Measurements from ENCODE around the gene UBE3C.

The UBE3C gene

DNA sequence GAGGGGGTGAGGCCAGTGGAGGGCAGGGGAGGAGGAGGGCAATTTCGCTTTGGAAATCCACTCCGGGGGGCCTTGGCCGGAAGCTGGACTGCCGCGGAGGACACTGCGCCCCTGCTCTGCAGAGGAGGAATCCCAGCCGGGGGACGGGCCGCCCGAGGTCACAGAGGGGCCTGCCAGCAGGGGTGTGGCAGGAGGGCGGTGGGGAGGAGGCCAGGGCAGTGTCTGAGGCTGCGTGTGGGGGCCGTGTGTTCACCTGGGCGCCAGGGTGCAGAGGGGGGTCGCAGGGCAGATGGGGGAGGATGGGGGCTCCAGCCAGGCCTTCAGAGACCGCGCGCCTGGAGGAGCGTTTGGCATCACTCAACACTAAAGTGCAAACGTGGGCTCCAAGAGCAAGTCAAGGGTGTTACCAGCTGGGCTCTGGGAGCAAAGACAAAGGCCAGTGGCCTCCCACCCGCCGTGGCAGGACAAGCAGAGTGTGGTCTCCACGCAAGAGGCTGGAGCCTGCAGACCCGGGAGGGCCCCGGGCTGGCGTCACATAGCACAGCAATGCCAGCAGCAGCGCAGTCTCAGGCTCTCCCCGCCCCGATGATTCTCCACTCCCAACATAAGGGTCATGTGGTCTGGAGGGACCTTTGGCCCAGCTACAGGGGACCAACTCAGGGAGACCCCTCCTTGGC, 152.8 kb downstream of the UBE3C start:
- DNase-seq (ENCODE audit: low read depth in 3 of 3, low spot score in 1 of 3), result no peak

DNA sequence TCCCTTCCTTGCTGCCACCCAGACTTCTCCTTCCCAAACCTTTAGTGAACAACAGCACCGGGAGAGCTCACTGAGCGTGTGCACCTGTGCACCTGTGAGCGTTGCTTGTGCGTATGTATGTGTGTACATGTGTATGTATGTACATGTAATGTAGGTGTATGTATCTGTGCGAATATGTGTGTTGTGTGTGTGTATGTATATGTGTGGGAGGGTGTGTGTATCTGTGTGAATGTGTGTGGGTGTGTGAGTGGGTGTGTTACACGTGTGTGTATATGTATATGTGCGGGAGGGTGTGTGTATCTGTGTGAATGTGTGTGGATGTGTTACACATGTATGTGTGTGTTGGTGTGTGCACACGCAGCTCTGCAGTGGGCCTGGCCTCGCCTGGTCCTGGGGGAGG, 153.5 kb downstream of the UBE3C start:
- no peak for DNase-seq (ENCODE audit: low read depth in 3 of 3, low spot score in 1 of 3)

GRCh38 chr7:157292770-157293412, 154.2 kb downstream of the UBE3C start:
- no peak for DNase-seq (ENCODE audit: low read depth in 3 of 3, low spot score in 1 of 3)

DNA sequence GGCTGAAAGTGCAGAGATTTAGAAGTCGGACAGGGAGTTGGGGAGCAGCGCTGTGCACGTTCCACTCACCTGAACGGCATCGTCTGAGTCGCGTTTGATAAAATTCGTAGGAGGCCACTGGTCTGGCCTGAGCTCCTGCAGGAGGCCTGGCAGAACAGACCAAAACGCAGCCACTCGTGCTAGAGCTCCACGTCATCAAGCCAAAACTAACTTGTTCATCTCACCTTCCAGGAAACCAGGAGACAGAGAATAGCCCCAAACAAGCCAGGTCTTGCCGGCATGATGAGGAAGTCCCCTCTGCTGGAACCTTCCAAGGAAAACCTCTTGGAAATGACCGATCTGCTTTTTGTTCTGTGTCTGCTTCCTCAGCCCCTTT, 154.7 kb downstream of the UBE3C start:
- no peak for DNase-seq (ENCODE audit: low read depth in 3 of 3, low spot score in 1 of 3)

DNA sequence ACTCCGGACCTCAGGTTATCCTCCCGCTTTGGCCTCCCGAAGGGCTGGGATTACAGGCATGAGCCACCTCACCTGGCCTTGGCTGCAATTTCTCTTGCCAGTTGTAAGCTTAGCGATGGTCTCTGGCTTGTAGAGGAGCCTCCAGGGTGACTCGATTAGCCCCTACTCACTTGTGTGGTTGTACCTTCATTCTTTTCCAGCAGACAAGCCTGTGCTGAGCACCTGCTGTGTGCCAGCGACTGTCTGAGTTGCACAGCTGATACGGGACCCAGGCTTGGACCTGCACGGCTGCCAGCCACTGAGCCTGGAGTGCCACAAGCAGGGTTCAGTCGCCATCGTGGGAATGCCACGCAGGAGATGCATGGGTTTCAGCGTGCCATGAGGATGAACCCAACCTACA, 156.0 kb downstream of the UBE3C start:
- no peak for DNase-seq (ENCODE audit: low read depth in 3 of 3, low spot score in 1 of 3)

- no peak for DNase-seq (ENCODE audit: low read depth in 3 of 3, low spot score in 1 of 3)
These were observed 156.6 kb downstream of the UBE3C start for GRCh38 chr7:157295338-157295737.

- DNase-seq (ENCODE audit: low read depth in 3 of 3, low spot score in 1 of 3), result no peak
These were observed 158.5 kb downstream of the UBE3C start for GRCh38 chr7:157297185-157297584.

DNA sequence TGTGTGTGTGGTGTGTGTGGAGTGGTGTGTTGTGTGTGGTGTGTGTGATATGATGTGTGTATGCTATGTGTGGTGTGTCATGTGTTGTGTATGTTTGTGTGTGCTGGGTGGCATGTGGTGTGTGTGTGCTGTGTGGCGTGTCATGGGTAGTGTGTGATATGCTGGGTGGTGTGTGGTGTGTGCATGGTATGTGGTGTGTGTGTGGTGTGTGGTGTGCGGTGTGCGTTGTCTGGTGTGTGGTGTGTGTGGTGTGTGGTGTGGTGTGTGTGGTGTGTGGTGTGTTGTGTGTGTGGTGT, 160.5 kb downstream of the UBE3C start:
- no peak for DNase-seq (ENCODE audit: low read depth in 3 of 3, low spot score in 1 of 3)

GRCh38 chr7:157299613-157300368, 161.1 kb downstream of the UBE3C start:
- peak in 1 of 3 donors; percentile 10 for DNase-seq (ENCODE audit: low read depth in 3 of 3, low spot score in 1 of 3)

DNA sequence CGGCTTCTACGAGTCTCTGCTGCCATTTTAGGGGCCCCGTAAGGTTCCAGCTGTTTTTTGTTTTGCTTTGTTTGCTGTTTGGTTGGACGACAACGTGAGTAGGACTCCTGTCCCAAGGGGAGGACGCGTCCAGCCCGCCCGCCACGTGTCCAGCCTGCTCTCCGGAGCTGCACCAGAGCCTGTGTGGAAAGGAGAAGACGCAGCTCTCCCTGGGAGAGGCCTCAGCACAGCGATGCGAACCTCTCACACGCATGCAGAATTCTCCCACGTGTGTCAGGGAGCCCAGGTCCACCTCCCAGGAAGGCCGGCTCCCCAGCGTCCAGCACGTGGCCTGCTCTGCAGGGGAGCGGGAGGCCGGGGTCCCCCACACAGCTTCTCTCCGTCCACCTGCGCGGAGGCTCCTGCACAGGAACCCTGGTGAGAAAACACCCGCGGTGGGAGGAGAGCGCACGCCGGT, 161.7 kb downstream of the UBE3C start:
- no peak for DNase-seq (ENCODE audit: low read depth in 3 of 3, low spot score in 1 of 3)

GRCh38 chr7:157301610-157302120, 162.9 kb downstream of the UBE3C start:
- no peak for DNase-seq (ENCODE audit: low read depth in 3 of 3, low spot score in 1 of 3)

DNA sequence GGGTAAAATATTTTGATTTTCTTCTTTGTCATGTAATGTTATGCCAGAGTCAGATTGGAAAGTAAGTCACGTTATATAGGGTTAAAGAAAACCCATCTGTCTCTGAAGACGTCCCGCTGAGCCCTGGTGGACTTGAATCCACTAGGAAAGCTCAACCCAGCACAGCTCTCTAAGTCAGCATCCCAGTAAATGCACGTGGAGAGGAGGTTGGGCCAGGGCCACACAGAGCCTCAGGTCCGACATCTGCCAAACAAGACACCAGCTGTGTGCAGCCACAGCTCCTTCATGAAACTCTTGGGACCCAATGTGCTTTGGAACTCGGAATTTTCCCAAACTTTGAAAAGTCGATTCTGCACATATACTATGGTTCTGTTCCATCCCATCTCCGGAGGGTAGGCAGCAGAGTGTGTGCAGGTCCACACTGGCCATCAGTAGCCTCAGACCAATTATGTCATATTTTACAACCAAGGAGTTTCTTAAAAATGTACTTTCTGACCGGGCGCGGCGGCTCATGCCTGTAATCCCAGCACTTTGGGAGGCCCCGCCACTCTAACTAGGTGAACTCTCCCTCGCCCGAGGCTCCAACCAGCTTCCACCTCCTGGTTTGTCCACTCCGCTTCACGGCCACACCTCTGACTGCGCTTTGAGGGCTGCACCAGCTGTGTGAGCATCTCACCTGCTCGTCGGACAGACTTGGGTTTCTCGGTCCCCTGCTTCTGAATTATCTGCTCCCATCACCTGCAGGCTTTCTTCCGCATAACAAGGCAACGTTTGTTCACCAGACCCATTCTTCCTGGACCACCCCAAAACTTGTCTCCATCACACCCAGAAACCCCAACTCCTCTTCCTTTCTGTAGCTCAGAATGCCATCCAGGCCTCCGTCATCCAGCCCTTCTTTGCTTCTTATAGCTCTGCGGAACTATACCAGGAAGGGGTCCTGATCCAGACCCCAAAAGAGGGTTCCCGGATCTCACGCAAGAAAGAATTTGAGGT, 168.4 kb downstream of the UBE3C start:
- no peak for DNase-seq (ENCODE audit: low read depth in 3 of 3, low spot score in 1 of 3)

DNA sequence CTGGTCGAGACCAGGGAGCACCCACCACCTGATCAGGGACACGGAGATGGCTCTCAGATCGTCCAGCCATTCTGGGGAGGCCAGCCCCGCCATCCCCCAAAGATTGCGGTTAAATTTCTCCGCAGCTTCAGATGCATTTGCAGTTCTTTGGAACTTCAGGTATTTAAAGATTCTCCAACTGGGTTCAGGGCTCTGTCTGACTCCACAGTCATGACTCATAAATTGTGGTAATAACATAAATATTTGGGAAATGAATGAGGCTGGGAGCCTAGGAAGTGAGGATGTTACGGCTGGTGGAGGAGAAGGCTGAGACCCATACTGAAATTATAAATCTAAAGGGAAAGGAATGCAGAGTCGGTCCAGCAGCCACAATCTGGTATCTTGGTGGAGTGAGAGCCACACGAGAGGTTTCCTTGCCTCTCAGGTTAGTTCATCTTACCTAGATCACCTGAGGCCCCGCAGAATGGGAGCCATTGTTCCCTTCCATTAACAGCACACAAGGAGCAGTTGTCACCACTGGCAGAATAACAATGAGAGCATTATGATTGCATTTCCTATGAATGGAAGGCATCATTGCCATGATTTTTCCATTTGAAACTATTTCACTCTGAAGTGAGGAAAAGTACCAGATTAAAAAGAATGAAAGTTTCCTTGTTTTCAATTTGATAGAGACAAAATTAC, 171.4 kb downstream of the UBE3C start:
- DNase-seq (ENCODE audit: low read depth in 3 of 3, low spot score in 1 of 3), result no peak

GRCh38 chr7:157310676-157311185, 172.0 kb downstream of the UBE3C start:
- no peak for DNase-seq (ENCODE audit: low read depth in 3 of 3, low spot score in 1 of 3)

GRCh38 chr7:157312941-157313340, 174.2 kb downstream of the UBE3C start:
- DNase-seq (ENCODE audit: low read depth in 3 of 3, low spot score in 1 of 3), result no peak

GRCh38 chr7:157313645-157314044, 174.9 kb downstream of the UBE3C start:
- no peak for DNase-seq (ENCODE audit: low read depth in 3 of 3, low spot score in 1 of 3)

DNA sequence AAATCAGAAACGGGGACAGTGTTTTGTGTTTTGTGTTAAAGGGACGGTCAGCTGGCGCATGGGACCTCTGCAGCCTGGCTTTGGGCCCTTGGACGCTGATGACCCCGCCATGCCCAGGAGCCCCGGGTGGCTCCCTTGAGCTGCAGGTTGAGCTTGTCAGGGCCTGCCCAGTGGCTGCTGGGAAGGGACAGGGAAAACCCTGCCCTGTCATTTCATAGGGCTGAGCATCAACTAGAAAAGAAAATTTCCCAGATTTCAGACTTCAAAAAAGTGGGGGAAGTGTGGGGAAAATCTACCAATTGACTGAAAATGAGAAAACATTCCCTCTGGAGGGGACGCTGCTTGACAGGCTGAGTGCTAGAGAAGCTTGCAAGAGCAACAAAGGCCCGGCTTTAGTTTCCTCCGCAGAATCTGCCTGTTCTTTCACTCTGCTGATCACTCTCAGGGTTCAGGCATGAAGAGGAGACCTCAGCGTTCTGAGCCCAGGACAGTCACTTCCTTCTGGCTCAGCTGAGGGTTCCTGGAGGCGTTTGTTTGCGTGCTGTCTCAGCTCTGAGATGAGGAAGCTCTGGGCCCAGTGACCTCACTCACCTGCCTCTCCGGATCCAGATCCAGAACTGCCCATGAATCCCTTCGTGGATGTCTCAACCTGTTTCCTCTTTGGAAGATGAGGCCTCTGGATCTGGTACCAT, 179.4 kb downstream of the UBE3C start:
- no peak for DNase-seq (ENCODE audit: low read depth in 3 of 3, low spot score in 1 of 3)

Measured in stimulated activated CD4-positive, alpha-beta T cell treated with anti-CD3 and anti-CD28 coated beads, TNF-alpha, amount 100 ng/mL, for 1 hour (primary cell).